IMR-90 (cell line): ENCODE results near the gene ZNF484. TPM values are rescaled to one million over a fixed set of nuclear protein-coding genes. Genes with fewer than 3 reads are reported as not detected.
A peak's percentile ranks its signal among the peaks of the same experiment; 100 is the strongest.

ENCODE experiments used
- ATAC-seq: fragments of 200-7000 bp; cut with Tn5 transposase; 2 replicates; pipeline ENCODE4 v1.9.1; 2020; ENCODE audit warnings: low read depth, mild to moderate bottlenecking, moderate library complexity
- BruUV-seq: library from RNA; stranded (reverse); fragments of 400-500 nt; replicated peaks from 2 replicates; lab custom pipeline; 2021; lab: Mats Ljungman, UMichigan
- CTCF ChIA-PET: fragments of 300-600 bp; formaldehyde crosslinking; extraction: SDS; loops from one replicate; lab custom pipeline; 2021; ENCODE audit warnings: antibody characterized with exemption; lab: Yijun Ruan, JAX
- POLR2A ChIA-PET: fragments of 300-600 bp; sonication (Branson Sonifier 250); formaldehyde crosslinking; loops from one replicate; lab custom pipeline; 2022; ENCODE audit warnings: antibody characterized with exemption; ENCODE audit not compliant: unreplicated experiment; lab: Charles Lee
- DNase-seq: peaks from one replicate; pipeline ENCODE4 v3.0.0; 2013
- H2AFZ ChIP-seq: replicated peaks from 2 replicates; pipeline ENCODE3; 2013; ENCODE audit warnings: low read length, mild to moderate bottlenecking; ENCODE audit not compliant: poor library complexity
- H2AK5ac ChIP-seq: 2 replicates; pipeline ENCODE4 v1.6.1; 2013; ENCODE audit warnings: low read depth, low read length, inconsistent platforms
- H2AK9ac ChIP-seq: replicated peaks from 2 replicates; pipeline ENCODE3; 2013; ENCODE audit warnings: mild to moderate bottlenecking, low read depth, low read length, moderate library complexity; ENCODE audit not compliant: poor library complexity
- H2BK120ac ChIP-seq: 2 replicates; pipeline ENCODE4 v1.6.1; 2013; ENCODE audit warnings: low read depth, low read length, inconsistent platforms
- H2BK15ac ChIP-seq: 3 replicates; pipeline ENCODE4 v1.6.1; 2013; ENCODE audit warnings: low read depth, low read length, inconsistent platforms
- H2BK20ac ChIP-seq: 2 replicates; pipeline ENCODE4 v1.6.1; 2013; ENCODE audit warnings: low read depth, mild to moderate bottlenecking, inconsistent platforms, low read length, moderate library complexity
- H2BK5ac ChIP-seq: 2 replicates; pipeline ENCODE4 v1.6.1; 2013; ENCODE audit warnings: mild to moderate bottlenecking, low read depth, low read length, inconsistent platforms; ENCODE audit not compliant: poor library complexity, severe bottlenecking
- H3K14ac ChIP-seq: replicated peaks from 2 replicates; pipeline ENCODE4 v1.6.1; 2013; ENCODE audit warnings: low read depth, low read length, inconsistent platforms
- H3K18ac ChIP-seq: 2 replicates; pipeline ENCODE4 v1.6.1; 2013; ENCODE audit warnings: low read depth, low read length, control low read depth
- H3K23ac ChIP-seq: 2 replicates; pipeline ENCODE4 v1.6.1; 2013; ENCODE audit warnings: low read depth, low read length, inconsistent platforms
- H3K27ac ChIP-seq: 2 replicates; pipeline ENCODE4 v1.5.1; 2013; ENCODE audit warnings: mild to moderate bottlenecking, control low read depth, low read length; ENCODE audit not compliant: insufficient read depth
- H3K27me3 ChIP-seq: 2 replicates; pipeline ENCODE4 v1.6.1; 2013; ENCODE audit warnings: low read length; ENCODE audit not compliant: control insufficient read depth, insufficient read depth
- H3K36me3 ChIP-seq: 2 replicates; pipeline ENCODE4 v1.6.1; 2013; ENCODE audit warnings: low read length, mixed read lengths; ENCODE audit not compliant: control insufficient read depth, insufficient read depth
- H3K4ac ChIP-seq: 2 replicates; pipeline ENCODE4 v1.6.1; 2013; ENCODE audit warnings: low read depth, low read length, inconsistent platforms
- H3K4me1 ChIP-seq: 2 replicates; pipeline ENCODE4 v1.6.1; 2013; ENCODE audit warnings: low read length, mixed read lengths; ENCODE audit not compliant: control insufficient read depth, insufficient read depth
- H3K4me2 ChIP-seq: 2 replicates; pipeline ENCODE4 v1.6.1; 2013; ENCODE audit warnings: low read depth, mild to moderate bottlenecking, control low read depth, low read length, moderate library complexity
- H3K4me3 ChIP-seq: 2 replicates; pipeline ENCODE4 v1.5.1; 2013; ENCODE audit warnings: low read depth, mild to moderate bottlenecking, control low read depth, low read length, moderate library complexity; ENCODE audit not compliant: insufficient read depth
- H3K56ac ChIP-seq: 2 replicates; pipeline ENCODE4 v1.6.1; 2013; ENCODE audit warnings: low read length, inconsistent platforms; ENCODE audit not compliant: insufficient read depth; ENCODE audit errors: extremely low read depth
- H3K79me1 ChIP-seq, 2 experiments: 2 replicates each; pipeline ENCODE4 v1.6.1; 2013; ENCODE audit warnings: low read length in 2 of 2, inconsistent platforms in 1 of 2, low read depth in 1 of 2
- H3K9ac ChIP-seq: 2 replicates; pipeline ENCODE4 v1.6.1; 2013; ENCODE audit warnings: low read depth, low read length, control low read depth
- H3K9me1 ChIP-seq: 2 replicates; pipeline ENCODE4 v1.6.1; 2013; ENCODE audit warnings: low read length, inconsistent platforms; ENCODE audit not compliant: insufficient read depth
- H3K9me3 ChIP-seq: 2 replicates; pipeline ENCODE4 v1.6.1; 2013; ENCODE audit warnings: low read length; ENCODE audit not compliant: control insufficient read depth, insufficient read depth
- H4K20me1 ChIP-seq: 2 replicates; pipeline ENCODE4 v1.6.1; 2013; ENCODE audit warnings: low read length, inconsistent platforms; ENCODE audit not compliant: insufficient read depth
- H4K5ac ChIP-seq: 2 replicates; pipeline ENCODE4 v1.6.1; 2013; ENCODE audit warnings: mild to moderate bottlenecking, low read depth, low read length, control low read depth
- H4K8ac ChIP-seq, 2 experiments: 2 replicates each; pipeline ENCODE4 v1.6.1; 2013; ENCODE audit warnings: low read depth in 2 of 2, low read length in 2 of 2, control low read depth in 1 of 2, inconsistent platforms in 1 of 2
- H4K91ac ChIP-seq: 2 replicates; pipeline ENCODE4 v1.6.1; 2013; ENCODE audit warnings: low read depth, low read length, inconsistent platforms; ENCODE audit not compliant: insufficient read depth
- BHLHE40 ChIP-seq: fragments of 150-350 bp; IDR thresholded peaks from 2 replicates; pipeline ENCODE4 v1.6.1; 2016; ENCODE audit warnings: mild to moderate bottlenecking, low read depth, low read length
- CEBPB ChIP-seq: IDR thresholded peaks from 2 replicates; pipeline ENCODE4 v1.6.1; 2012; ENCODE audit warnings: low read depth, low read length, improper control_type of control experiment
- CHD1 ChIP-seq: IDR thresholded peaks from 2 replicates; pipeline ENCODE4 v1.6.1; 2012; ENCODE audit warnings: low read depth, low read length, improper control_type of control experiment
- FOS ChIP-seq: fragments of 150-350 bp; IDR thresholded peaks from 2 replicates; pipeline ENCODE4 v1.6.1; 2016; ENCODE audit warnings: low read depth, low read length
- MAFK ChIP-seq: IDR thresholded peaks from 2 replicates; pipeline ENCODE4 v1.6.1; 2012; ENCODE audit warnings: low read depth, low read length, improper control_type of control experiment
- MAZ ChIP-seq: IDR thresholded peaks from 2 replicates; pipeline ENCODE4 v1.6.1; 2012; ENCODE audit warnings: low read depth, mild to moderate bottlenecking, low read length, improper control_type of control experiment, moderate library complexity, borderline replicate concordance
- MXI1 ChIP-seq: IDR thresholded peaks from 2 replicates; pipeline ENCODE4 v1.6.1; 2012; ENCODE audit warnings: low read depth, mild to moderate bottlenecking, low read length, moderate library complexity, borderline replicate concordance
- NFE2L2 ChIP-seq: fragments of 150-350 bp; IDR thresholded peaks from 2 replicates; pipeline ENCODE4 v1.6.1; 2016; ENCODE audit warnings: low read depth, mild to moderate bottlenecking, low read length
- POLR2A ChIP-seq: IDR thresholded peaks from 2 replicates; pipeline ENCODE4 v1.6.1; 2012; ENCODE audit warnings: mild to moderate bottlenecking, low read depth, low read length
- RAD21 ChIP-seq: IDR thresholded peaks from 2 replicates; pipeline ENCODE4 v1.6.1; 2012; ENCODE audit warnings: low read length, improper control_type of control experiment
- RCOR1 ChIP-seq: IDR thresholded peaks from 2 replicates; pipeline ENCODE4 v1.6.1; 2012; ENCODE audit warnings: mild to moderate bottlenecking, low read length, improper control_type of control experiment; ENCODE audit not compliant: insufficient replicate concordance
- RFX5 ChIP-seq: IDR thresholded peaks from 2 replicates; pipeline ENCODE4 v1.8.0; 2012; ENCODE audit warnings: low read depth, mild to moderate bottlenecking, low read length, moderate library complexity
- SMC3 ChIP-seq: fragments of 150-350 bp; IDR thresholded peaks from 2 replicates; pipeline ENCODE4 v1.6.1; 2016; ENCODE audit warnings: low read depth, mild to moderate bottlenecking, antibody characterized with exemption, low read length, moderate library complexity
- WGBS, 2 experiments: methylation state at CpG; one replicate each; pipeline versions ENCODE4 v1.1.5 to v1.1.7; 2013; ENCODE audit warnings: missing lambda C conversion rate in 2 of 2; ENCODE audit not compliant: insufficient read length in 1 of 2; ENCODE audit errors: extremely low coverage in 2 of 2; 5-methylcytosine and 5-hydroxymethylcytosine counted together
- dilution Hi-C: fragments of 300-500 bp; cut with HindIII; formaldehyde crosslinking; loops from one replicate; pipeline ENCODE4 v1.14.3; 2018; ENCODE audit warnings: low sequenced_read_pairs; ENCODE audit not compliant: unreplicated experiment
- in situ Hi-C: fragments of 300-500 bp; cut with MboI; formaldehyde crosslinking; loops from 3 replicates; pipeline ENCODE4 v1.14.3; 2019; ENCODE audit warnings: low sequenced_read_pairs, inconsistent platforms, mixed read lengths
- intact Hi-C: fragments of 100-400 bp; cut with micrococcal nuclease; formaldehyde crosslinking; loops from 2 replicates; pipeline ENCODE4 v1.10.0; 2022
- polyA plus RNA-seq, 3 experiments: library from polyadenylated mRNA; depleted of rRNA; stranded (reverse); fragments of >200 nt; gene quantifications; 2 replicates each; pipeline ENCODE4 v1.2.3, GENCODE V29; 2012; ENCODE audit warnings: low replicate concordance in 1 of 3
- total RNA-seq: library from RNA; depleted of rRNA; stranded (reverse); fragments of >200 nt; gene quantifications from 2 replicates; pipeline ENCODE4 v1.2.3, GENCODE V29; 2012
- TF ChIP-seq, protein P1 (sequence below): conservative IDR thresholded peaks from 2 replicates; pipeline ENCODE4 v1.5.1; 2012; ENCODE audit warnings: mild to moderate bottlenecking, low read depth, low read length, improper control_type of control experiment
- TF ChIP-seq, protein P2 (sequence below): fragments of 150-350 bp; IDR thresholded peaks from 2 replicates; pipeline ENCODE4 v1.6.1; 2017; ENCODE audit warnings: mild to moderate bottlenecking, antibody characterized with exemption, low read length, low read depth
- TF ChIP-seq, protein P3 (sequence below): fragments of 150-350 bp; IDR thresholded peaks from 2 replicates; pipeline ENCODE4 v1.6.1; 2016; ENCODE audit warnings: low read depth, mild to moderate bottlenecking, low read length, moderate library complexity, borderline replicate concordance

The ZNF484 gene
- total and polyA plus RNA-seq, 2 of the 4 experiments (the other 2 are of a cell fraction): 1.4 to 11.8 TPM

DNA sequence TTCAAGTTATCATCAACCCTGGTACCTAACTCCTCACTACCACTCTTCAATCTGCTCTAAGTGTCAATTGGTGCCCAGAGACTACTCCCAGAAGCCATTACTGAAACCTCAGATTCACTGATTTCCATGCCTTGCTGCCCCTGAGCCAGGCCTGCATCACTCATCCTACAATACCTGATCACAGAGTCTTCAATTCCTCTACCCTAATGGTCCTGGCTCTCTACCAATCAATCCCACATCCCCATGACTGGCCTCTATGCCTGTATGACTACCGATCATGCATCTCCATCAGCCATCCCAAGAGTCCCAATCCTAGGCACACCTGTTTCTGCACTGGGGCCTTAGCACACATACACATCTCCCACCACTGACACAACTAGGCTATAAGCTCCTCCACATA, 2.5 kb downstream of the ZNF484 start:
- Histone ChIP-seq H3K4me2 (no peak overlapping the region), H4K8ac (no peak overlapping the region), H3K27ac (no peak overlapping the region), H2BK120ac (no peak overlapping the region), H3K23ac (no peak overlapping the region), H2BK15ac (no peak overlapping the region), H2BK5ac (no peak overlapping the region), H4K20me1 (no peaks in the 10 kb centered on the region; the same call in none of the 2 replicates), H2BK20ac (no peak overlapping the region), H2AFZ (peak overlapping the region; percentile 28), H4K5ac (no peak overlapping the region), H3K4me3 (no peak overlapping the region), H2AK9ac (no peak overlapping the region), H3K36me3 (peaks cover 2% of the 10 kb centered on the region), H4K91ac (no peak overlapping the region), H3K79me1 (peaks cover 10 to 19% of the 10 kb centered on the region in 2 experiments; a peak in 3 of 4 replicates), H3K56ac (no peak overlapping the region), H3K18ac (no peak overlapping the region), H3K27me3 (no peaks in the 10 kb centered on the region), H3K4me1 (no peaks in the 10 kb centered on the region), H3K9me3 (no peaks in the 10 kb centered on the region), H3K9me1 (peaks cover 6% of the 10 kb centered on the region), H3K4ac (no peak overlapping the region), H3K9ac (no peak overlapping the region), H3K14ac (no peak overlapping the region), H2AK5ac (no peak overlapping the region)
- TF ChIP-seq CHD1 (no peak), RFX5 (no peak), BHLHE40 (no peak), SMC3 (no peak), FOS (no peak), POLR2A (no peak), RAD21 (no peak), RCOR1 (no peak), MXI1 (no peak), MAZ (no peak), CEBPB (no peak), MAFK (no peak), NFE2L2 (no peak)
- TF ChIP-seq, protein P1, sequence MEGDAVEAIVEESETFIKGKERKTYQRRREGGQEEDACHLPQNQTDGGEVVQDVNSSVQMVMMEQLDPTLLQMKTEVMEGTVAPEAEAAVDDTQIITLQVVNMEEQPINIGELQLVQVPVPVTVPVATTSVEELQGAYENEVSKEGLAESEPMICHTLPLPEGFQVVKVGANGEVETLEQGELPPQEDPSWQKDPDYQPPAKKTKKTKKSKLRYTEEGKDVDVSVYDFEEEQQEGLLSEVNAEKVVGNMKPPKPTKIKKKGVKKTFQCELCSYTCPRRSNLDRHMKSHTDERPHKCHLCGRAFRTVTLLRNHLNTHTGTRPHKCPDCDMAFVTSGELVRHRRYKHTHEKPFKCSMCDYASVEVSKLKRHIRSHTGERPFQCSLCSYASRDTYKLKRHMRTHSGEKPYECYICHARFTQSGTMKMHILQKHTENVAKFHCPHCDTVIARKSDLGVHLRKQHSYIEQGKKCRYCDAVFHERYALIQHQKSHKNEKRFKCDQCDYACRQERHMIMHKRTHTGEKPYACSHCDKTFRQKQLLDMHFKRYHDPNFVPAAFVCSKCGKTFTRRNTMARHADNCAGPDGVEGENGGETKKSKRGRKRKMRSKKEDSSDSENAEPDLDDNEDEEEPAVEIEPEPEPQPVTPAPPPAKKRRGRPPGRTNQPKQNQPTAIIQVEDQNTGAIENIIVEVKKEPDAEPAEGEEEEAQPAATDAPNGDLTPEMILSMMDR: no peak
- TF ChIP-seq, protein P2, sequence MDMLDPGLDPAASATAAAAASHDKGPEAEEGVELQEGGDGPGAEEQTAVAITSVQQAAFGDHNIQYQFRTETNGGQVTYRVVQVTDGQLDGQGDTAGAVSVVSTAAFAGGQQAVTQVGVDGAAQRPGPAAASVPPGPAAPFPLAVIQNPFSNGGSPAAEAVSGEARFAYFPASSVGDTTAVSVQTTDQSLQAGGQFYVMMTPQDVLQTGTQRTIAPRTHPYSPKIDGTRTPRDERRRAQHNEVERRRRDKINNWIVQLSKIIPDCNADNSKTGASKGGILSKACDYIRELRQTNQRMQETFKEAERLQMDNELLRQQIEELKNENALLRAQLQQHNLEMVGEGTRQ: no peak
- TF ChIP-seq, protein P3, sequence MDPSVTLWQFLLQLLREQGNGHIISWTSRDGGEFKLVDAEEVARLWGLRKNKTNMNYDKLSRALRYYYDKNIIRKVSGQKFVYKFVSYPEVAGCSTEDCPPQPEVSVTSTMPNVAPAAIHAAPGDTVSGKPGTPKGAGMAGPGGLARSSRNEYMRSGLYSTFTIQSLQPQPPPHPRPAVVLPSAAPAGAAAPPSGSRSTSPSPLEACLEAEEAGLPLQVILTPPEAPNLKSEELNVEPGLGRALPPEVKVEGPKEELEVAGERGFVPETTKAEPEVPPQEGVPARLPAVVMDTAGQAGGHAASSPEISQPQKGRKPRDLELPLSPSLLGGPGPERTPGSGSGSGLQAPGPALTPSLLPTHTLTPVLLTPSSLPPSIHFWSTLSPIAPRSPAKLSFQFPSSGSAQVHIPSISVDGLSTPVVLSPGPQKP: no peak
- in situ Hi-C loops (no loop called here), dilution Hi-C loops (no loop called here), intact Hi-C loops (no loop called here)
- no peak for DNase-seq
- ATAC-seq: no peak
- no CpG with 5 or more reads among the region's 1 CpG for WGBS, 2 experiments
- ChIA-PET POLR2A (no interaction called here), CTCF (interaction anchor here (0.7 kb wide), 1 partner anchor 234 kb away, joined by 4 read pairs; no protein-coding TSS in a partner anchor)
- no TSS peak for BruUV-seq
